Astrocyte (in vitro differentiated cells and primary cell): ENCODE data around the gene MAGEA2B. TPM values are rescaled to one million over a fixed set of nuclear protein-coding genes. Genes with fewer than 3 reads are reported as not detected.
"Not testable (repeated sequence)": the region's sequence is repeated elsewhere in the genome, so short reads cannot be mapped to it uniquely, and the experiment has no call there.

ENCODE experiments used
- DNase-seq: peaks from one replicate; pipeline ENCODE4 v3.0.0-alpha.2; 2010; ENCODE audit warnings: low read depth
- FAIRE-seq: peaks from 2 replicates; lab custom pipeline; 2011; peaks lifted over from hg19 to GRCh38; lab: Jason Lieb, UNC
- H2AFZ ChIP-seq: 2 replicates; pipeline ENCODE4 v1.6.0; 2012; ENCODE audit warnings: low read depth, low read length, inconsistent platforms
- H3K27ac ChIP-seq: 2 replicates; pipeline ENCODE4 v1.5.1; 2011; ENCODE audit warnings: low read depth, low read length, inconsistent platforms
- H3K27me3 ChIP-seq: 2 replicates; pipeline ENCODE4 v1.6.0; 2011; ENCODE audit warnings: low read length, inconsistent platforms; ENCODE audit not compliant: insufficient read depth
- H3K36me3 ChIP-seq: 2 replicates; pipeline ENCODE4 v1.5.1; 2011; ENCODE audit warnings: low read length, inconsistent platforms; ENCODE audit not compliant: insufficient read depth
- H3K4me1 ChIP-seq: 2 replicates; pipeline ENCODE4 v1.5.1; 2011; ENCODE audit warnings: low read length, inconsistent platforms; ENCODE audit not compliant: insufficient read depth
- H3K4me2 ChIP-seq: 2 replicates; pipeline ENCODE4 v1.6.0; 2012; ENCODE audit warnings: low read length, inconsistent platforms
- H3K4me3 ChIP-seq: 2 replicates; pipeline ENCODE4 v1.5.1; 2011; ENCODE audit warnings: low read depth, mild to moderate bottlenecking, low read length, inconsistent platforms; ENCODE audit not compliant: insufficient read depth
- H3K79me2 ChIP-seq: 2 replicates; pipeline ENCODE4 v1.6.0; 2012; ENCODE audit warnings: mild to moderate bottlenecking, low read length, inconsistent platforms; ENCODE audit not compliant: insufficient read depth
- H3K9ac ChIP-seq: 2 replicates; pipeline ENCODE4 v1.6.0; 2012; ENCODE audit warnings: mild to moderate bottlenecking, low read length, inconsistent platforms
- H3K9me3 ChIP-seq: 2 replicates; pipeline ENCODE4 v1.5.1; 2012; ENCODE audit warnings: low read depth, mild to moderate bottlenecking, low read length, inconsistent platforms; ENCODE audit not compliant: insufficient read depth
- H4K20me1 ChIP-seq: 2 replicates; pipeline ENCODE4 v1.6.0; 2012; ENCODE audit warnings: low read length, inconsistent platforms; ENCODE audit not compliant: insufficient read depth
- H3K27ac Mint-ChIP-seq: one replicate; pipeline ENCODE4 v1.8.0; 2021; ENCODE audit warnings: mild to moderate bottlenecking, mixed read lengths; ENCODE audit not compliant: unreplicated experiment
- H3K27me3 Mint-ChIP-seq: one replicate; pipeline ENCODE4 v1.8.0; 2021; ENCODE audit warnings: low read depth, mixed read lengths; ENCODE audit not compliant: unreplicated experiment
- H3K36me3 Mint-ChIP-seq: one replicate; pipeline ENCODE4 v1.8.0; 2021; ENCODE audit warnings: low read depth, mixed read lengths; ENCODE audit not compliant: unreplicated experiment
- H3K4me1 Mint-ChIP-seq: one replicate; pipeline ENCODE4 v1.8.0; 2021; ENCODE audit warnings: low read depth, mixed read lengths; ENCODE audit not compliant: unreplicated experiment
- H3K4me3 Mint-ChIP-seq: one replicate; pipeline ENCODE4 v1.8.0; 2021; ENCODE audit warnings: mild to moderate bottlenecking, moderate library complexity, mixed read lengths; ENCODE audit not compliant: unreplicated experiment
- H3K9me3 Mint-ChIP-seq: one replicate; pipeline ENCODE4 v1.8.0; 2021; ENCODE audit warnings: mild to moderate bottlenecking, mixed read lengths; ENCODE audit not compliant: unreplicated experiment
- total RNA-seq: library from RNA; stranded (reverse); gene quantifications from 2 replicates; pipeline ENCODE4 v1.2.1, GENCODE V29; 2021

MAGEA2B gene
- total RNA-seq, 1 donor from 2014 or later: 1.2 TPM

DNA sequence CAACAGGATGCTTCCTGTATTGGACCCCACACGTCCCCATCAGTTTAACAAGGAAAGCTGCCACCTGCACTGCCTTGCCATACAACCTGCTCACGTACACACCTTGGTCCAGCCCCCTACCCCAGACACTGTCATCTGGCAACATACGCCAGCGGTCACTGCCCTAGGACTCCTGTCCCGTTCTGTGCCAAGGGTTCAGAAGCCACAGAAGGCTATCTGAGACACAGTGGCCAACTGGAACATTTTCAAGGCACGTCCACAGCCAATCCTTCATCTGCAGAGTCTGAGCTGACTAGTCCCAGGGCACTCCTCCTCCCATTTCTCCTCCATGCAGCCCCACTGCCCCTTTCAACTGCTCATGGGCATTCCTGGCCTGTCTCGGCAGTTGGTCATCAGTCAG is 47.2 kb downstream of the MAGEA2B start:
- not testable (repeated sequence) for H3K4me1 Mint-ChIP-seq, H3K9me3 Mint-ChIP-seq

GRCh38 chrX:152766562-152766961 is 52.1 kb downstream of the MAGEA2B start:
- not testable (repeated sequence) for H3K4me2 ChIP-seq, H2AFZ ChIP-seq, H3K36me3 Mint-ChIP-seq, FAIRE-seq, H3K4me1 Mint-ChIP-seq, H3K27ac Mint-ChIP-seq, H3K27ac ChIP-seq, H3K4me1 ChIP-seq, H3K9me3 ChIP-seq, H3K79me2 ChIP-seq, DNase-seq, H3K9me3 Mint-ChIP-seq, H3K4me3 ChIP-seq, H3K27me3 ChIP-seq, H3K27me3 Mint-ChIP-seq, H3K4me3 Mint-ChIP-seq, H3K36me3 ChIP-seq, H4K20me1 ChIP-seq, H3K9ac ChIP-seq

More for the DNA sequence above, 47.2 kb downstream of the MAGEA2B start:
- H3K9me3 ChIP-seq, H4K20me1 ChIP-seq, H3K36me3 ChIP-seq, H2AFZ ChIP-seq, H3K4me3 Mint-ChIP-seq, H3K27ac ChIP-seq, H3K79me2 ChIP-seq, DNase-seq, H3K4me3 ChIP-seq, H3K4me2 ChIP-seq, H3K27me3 Mint-ChIP-seq, H3K9ac ChIP-seq, H3K27ac Mint-ChIP-seq, FAIRE-seq, H3K36me3 Mint-ChIP-seq, H3K4me1 ChIP-seq, H3K27me3 ChIP-seq: not testable (repeated sequence)

Other genes starting within 250 kb of the MAGEA2B start
- 0.41 and 0.43 TPM in 2 replicates for gene GABRQ, start 76.7 kb upstream of the MAGEA2B start, total RNA-seq
- gene MAGEA3, start 15.8 kb upstream of the MAGEA2B start, total RNA-seq: 0.36 and 0.58 TPM in 2 replicates
- gene CSAG2, start 5.4 kb upstream of the MAGEA2B start, total RNA-seq: not detected in 2 replicates
- 0.75 and 1.2 TPM in 2 replicates for gene CSAG1, start 19.1 kb downstream of the MAGEA2B start, total RNA-seq
- gene MAGEA12, start 19.1 kb downstream of the MAGEA2B start, total RNA-seq: 0.62 and 0.98 TPM in 2 replicates
- gene MAGEA2, start 39.2 kb downstream of the MAGEA2B start, total RNA-seq: 6.1 and 7.1 TPM in 2 replicates
- gene CSAG3, start 44.6 kb downstream of the MAGEA2B start, total RNA-seq: 6.4 and 6.6 TPM in 2 replicates
- gene MAGEA6, start 55.1 kb downstream of the MAGEA2B start, total RNA-seq: 0.70 and 0.89 TPM in 2 replicates
- 31.8 and 38.0 TPM in 2 replicates for gene CETN2, start 116.1 kb downstream of the MAGEA2B start, total RNA-seq
- gene NSDHL, start 116.4 kb downstream of the MAGEA2B start, total RNA-seq: 25.5 and 34.2 TPM in 2 replicates
- gene ZNF185, start 183.4 kb downstream of the MAGEA2B start, total RNA-seq: 7.8 and 16.2 TPM in 2 replicates